GM21423 (cell line): ENCODE results near the gene PPP1R37.

Experiments
- ATAC-seq: cut with Tn5 transposase; IDR thresholded peaks from one replicate; pipeline ENCODE4 v1.9.1; 2021; ENCODE audit warnings: mild to moderate bottlenecking, moderate library complexity; ENCODE audit not compliant: unreplicated experiment

The PPP1R37 gene

GRCh38 chr19:45135176-45135885, 42.4 kb downstream of the PPP1R37 start:
- ATAC-seq, result no peak

- no peak for ATAC-seq
Measured at GRCh38 chr19:45136507-45137178, 43.7 kb downstream of the PPP1R37 start.

- ATAC-seq, result no peak
Measured at GRCh38 chr19:45137179-45137761, 44.3 kb downstream of the PPP1R37 start.

- no peak for ATAC-seq
Measured at GRCh38 chr19:45138303-45138751, 45.3 kb downstream of the PPP1R37 start.

- ATAC-seq, result no peak
Measured at GRCh38 chr19:45139286-45140143, 46.5 kb downstream of the PPP1R37 start.

- ATAC-seq, result no peak
Measured at GRCh38 chr19:45140144-45140503, 47.1 kb downstream of the PPP1R37 start.

DNA sequence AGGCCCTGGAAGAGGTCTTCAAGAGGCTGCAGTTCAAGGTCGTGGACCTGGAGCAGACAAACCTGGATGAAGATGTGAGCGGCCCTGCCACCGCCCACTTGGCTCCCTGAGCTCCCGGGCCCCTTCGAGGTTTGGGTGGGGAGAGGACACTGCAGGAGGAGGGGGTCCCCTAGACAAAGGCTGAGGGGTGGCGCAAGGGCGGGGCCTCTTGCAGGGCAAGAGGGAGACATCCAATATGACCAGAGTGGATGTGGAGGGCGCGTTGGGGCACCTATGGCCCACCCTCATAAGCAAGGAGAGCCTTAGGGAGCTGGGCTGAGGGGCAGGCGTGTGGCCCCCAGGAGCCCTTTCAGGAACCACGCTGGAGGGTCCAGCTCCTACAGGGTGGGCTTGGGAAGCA, 47.6 kb downstream of the PPP1R37 start:
- no peak for ATAC-seq

- ATAC-seq, result no peak
Measured at GRCh38 chr19:45141203-45141900, 48.4 kb downstream of the PPP1R37 start.

DNA sequence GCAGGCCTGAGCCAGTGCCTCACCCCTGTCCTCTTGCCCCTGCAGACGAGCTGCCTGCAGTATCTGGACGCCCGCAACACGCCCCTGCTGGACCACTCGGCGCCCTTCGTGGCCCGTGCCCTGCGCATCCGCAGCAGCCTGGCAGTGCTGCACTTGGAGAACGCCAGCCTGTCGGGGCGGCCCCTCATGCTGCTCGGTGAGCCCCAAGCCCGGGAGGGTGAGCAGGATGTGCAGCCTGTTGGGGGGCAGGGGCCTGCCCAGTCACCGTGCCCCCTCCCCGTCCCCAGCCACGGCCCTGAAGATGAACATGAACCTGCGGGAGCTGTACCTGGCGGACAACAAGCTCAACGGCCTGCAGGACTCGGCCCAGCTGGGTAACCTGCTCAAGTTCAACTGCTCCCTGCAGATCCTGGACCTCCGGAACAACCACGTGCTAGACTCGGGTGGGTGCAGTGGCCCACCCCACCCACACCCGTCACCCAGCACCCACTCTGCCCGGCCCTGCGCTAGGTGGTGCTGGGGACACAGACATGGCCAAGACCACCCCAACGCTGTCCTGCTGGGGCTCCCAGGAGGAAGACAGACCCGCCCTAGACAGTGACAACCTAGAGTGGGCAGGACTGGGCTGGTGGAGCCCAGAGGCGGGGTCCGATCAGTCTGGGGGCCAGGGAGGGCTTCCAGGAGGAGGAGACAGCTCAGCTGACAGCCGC, 49.2 kb downstream of the PPP1R37 start:
- ATAC-seq, result no peak

DNA sequence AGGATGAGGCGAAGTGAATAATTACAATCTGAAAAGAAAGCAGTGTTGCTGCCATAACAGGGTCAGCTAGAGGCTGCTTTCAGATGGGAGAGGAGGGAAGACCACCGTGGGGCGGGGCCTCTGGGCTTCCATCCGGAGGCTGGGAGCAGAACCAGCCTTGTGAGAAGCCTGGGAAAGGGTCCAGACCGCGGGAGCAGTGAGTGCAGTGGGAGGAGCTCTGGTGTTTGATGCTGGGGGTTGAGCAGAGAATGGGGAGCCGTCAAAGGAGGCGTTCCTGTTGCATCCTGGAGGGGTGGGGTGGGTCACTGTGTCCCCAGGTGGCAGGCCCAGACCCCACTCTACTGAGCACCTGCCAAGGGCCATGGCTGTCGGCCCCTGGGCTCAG, 49.7 kb downstream of the PPP1R37 start:
- ATAC-seq, result no peak

- ATAC-seq, result no peak
Measured at GRCh38 chr19:45144431-45145269, 51.7 kb downstream of the PPP1R37 start.

DNA sequence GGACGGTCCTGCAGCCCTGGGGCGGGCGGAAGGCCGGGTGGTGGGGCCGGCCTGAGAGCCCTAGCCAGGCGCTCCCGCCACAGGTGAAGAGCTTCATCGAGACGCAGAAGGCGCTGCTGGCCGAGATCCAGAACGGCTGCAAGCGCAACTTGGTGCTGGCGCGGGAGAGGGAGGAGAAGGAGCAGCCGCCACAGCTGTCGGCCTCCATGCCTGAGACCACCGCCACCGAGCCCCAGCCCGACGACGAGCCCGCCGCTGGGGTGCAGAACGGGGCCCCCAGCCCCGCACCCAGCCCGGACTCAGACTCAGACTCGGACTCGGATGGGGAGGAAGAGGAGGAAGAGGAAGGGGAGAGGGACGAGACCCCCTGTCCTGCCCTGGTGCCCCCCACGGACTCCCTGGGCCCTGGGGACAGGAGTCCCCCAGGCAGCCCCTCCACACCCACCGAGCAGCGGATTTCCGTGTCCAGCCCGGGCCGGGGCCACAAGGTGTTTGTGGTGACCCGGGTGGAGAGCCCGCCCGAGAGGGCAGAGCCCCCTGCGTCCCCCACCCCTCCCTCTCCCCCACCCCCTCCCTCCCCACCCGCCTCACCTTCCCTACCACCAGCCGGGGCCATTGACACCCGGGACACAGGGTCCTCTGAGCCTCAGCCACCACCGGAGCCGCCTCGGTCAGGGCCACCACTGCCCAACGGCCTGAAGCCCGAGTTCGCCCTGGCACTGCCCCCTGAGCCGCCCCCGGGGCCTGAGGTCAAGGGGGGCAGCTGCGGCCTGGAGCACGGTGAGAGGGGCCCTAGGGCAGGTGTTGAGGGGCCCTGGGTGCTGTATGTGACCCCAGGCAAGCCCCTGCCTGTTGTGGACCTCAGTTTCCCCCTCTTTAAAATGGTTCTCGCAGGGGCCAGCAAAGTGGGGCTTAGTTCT, 52.6 kb downstream of the PPP1R37 start:
- no peak for ATAC-seq

DNA sequence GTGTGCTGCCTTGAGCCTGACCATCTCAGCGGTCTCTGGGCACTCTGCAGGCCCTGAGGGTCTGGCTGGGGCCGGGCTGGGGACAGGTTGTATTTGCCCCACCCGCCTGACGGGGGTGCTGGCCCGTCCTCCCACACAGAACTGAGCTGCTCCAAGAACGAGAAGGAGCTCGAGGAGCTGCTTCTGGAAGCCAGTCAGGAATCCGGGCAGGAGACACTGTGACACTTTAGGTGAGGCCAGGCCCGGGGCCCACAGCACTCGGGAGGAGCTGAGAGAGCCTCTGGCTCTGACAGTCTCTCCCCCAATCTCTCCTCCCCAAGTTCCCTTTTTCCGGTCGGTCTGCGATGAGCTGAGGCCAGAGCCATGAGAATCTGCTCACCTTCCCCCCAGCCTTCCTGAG, 53.3 kb downstream of the PPP1R37 start:
- ATAC-seq, result no peak

GRCh38 chr19:45146741-45147205, 53.8 kb downstream of the PPP1R37 start:
- no peak for ATAC-seq

DNA sequence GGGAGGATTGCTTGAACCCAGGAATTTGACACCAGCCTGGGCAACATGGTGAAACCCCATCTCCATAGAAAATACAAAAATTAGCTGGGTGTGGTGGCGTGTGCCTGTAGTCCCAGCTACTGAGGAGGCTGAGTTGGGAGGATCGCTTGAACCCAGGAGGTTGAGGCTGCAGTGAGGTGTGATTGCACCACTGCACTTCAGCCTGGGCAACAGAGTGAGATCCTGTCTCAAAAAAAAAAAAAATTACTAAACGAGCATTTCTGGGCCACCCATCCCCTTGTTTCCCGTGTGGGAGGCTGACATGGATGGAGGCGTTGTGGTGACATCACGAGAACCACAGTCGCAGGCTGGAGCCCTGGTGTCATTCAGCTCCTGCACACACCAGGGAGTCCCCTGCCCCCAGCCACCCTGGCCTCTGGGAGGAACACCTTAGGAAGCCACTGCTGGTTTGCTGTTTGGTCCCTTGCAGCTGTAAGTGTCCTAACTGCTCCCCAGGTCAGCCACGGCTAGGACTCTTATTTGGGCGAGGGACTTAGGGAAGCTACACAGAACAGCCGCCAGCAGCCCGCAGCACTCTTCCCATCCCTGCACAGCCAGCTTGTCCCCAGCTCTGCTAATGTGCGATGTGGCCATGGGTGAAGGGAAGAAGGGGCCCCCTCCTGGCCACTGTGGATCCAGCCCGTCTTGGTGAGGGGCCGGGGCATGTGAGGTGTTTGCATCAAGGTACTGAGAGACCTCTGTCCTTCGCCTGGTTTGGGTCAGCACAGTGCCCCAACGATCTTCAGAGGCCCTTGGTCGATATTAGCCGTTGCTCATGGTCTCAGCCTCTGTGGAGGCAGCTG, 55.1 kb downstream of the PPP1R37 start:
- ATAC-seq, result no peak

DNA sequence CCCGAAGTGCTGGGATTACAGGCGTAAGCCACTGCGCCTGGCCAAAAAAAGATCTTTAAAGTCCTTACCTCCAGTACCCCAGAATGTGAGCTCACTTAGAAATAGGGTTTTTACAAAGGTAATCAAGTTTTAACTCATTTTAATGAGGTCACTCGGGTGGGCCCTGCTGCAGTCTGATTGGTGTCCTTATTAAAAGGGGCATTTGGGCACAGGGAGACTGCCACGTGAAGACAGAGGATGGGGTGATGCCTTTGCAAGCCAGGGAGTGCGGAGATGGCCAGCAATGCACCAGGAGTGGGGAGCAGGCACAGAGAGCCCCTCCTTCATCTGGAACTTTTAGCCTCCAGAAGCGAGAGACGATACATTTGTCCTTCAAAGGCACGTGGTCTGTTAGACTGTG, 56.1 kb downstream of the PPP1R37 start:
- no peak for ATAC-seq

- ATAC-seq, result no peak
Measured at GRCh38 chr19:45150180-45150579, 57.2 kb downstream of the PPP1R37 start.
